HCT116 (cell line): ENCODE results near the gene NUP54. TPM values are rescaled to one million over a fixed set of nuclear protein-coding genes. Genes with fewer than 3 reads are reported as not detected.

ENCODE experiments used
- ATAC-seq: fragments of 200-7000 bp; cut with Tn5 transposase; 2 replicates; pipeline ENCODE4 v1.9.1; 2020; ENCODE audit warnings: mild to moderate bottlenecking, moderate library complexity
- BruUV-seq: library from RNA; stranded (reverse); fragments of 400-500 nt; replicated peaks from 2 replicates; lab custom pipeline; 2021; lab: Mats Ljungman, UMichigan
- CTCF ChIA-PET: fragments of 300-600 bp; sonication (Branson Sonifier 250); formaldehyde crosslinking; loops from one replicate; lab custom pipeline; 2021; ENCODE audit warnings: antibody characterized with exemption; lab: Charles Lee
- POLR2A ChIA-PET: fragments of 300-600, 350-600 bp; sonication (Branson Sonifier 250); formaldehyde crosslinking; loops from one replicate; lab custom pipeline; 2021; ENCODE audit warnings: antibody characterized with exemption; lab: Charles Lee
- RAD21 ChIA-PET, 2 experiments: fragments of 300-600 bp; sonication (Branson Sonifier 250); formaldehyde crosslinking; loops; one replicate each; lab custom pipeline; 2023; ENCODE audit warnings: low total read pairs in 2 of 2; ENCODE audit not compliant: uncharacterized antibody in 2 of 2, unreplicated experiment in 2 of 2, low non-redundant PET in 1 of 2; lab: Charles Lee
- DNase-seq: peaks from one replicate; pipeline ENCODE4 v3.0.0-alpha.2; 2010; ENCODE audit warnings: low read depth, low spot score
- H2AFZ ChIP-seq: fragments of 200-600 bp; shearing (Covaris generic), sonication (generic); 2 replicates; pipeline ENCODE4 v1.6.1; 2017; ENCODE audit warnings: low read depth, mixed run types, mixed read lengths, antibody characterized with exemption, low read length; ENCODE audit not compliant: poor library complexity, severe bottlenecking
- H3K27ac ChIP-seq: 2 replicates; pipeline ENCODE4 v1.5.1; 2012; ENCODE audit warnings: low read depth, low read length
- H3K27me3 ChIP-seq: fragments of 200-600 bp; sonication (generic); 2 replicates; pipeline ENCODE4 v1.6.1; 2016; ENCODE audit warnings: mixed run types, low read length, mixed read lengths; ENCODE audit not compliant: insufficient read depth
- H3K36me3 ChIP-seq, 2 experiments: fragments of 200-500 bp in 1 of 2; fragments of 200-600 bp in 1 of 2; sonication (Bioruptor generic) in 1 of 2; sonication (generic) in 1 of 2; 2 replicates each; pipeline versions ENCODE4 v1.5.1 to v1.6.1; 2014 to 2016; ENCODE audit warnings: low read length in 2 of 2, inconsistent platforms in 1 of 2, mixed read lengths in 1 of 2, mixed run types in 1 of 2; ENCODE audit not compliant: insufficient read depth in 2 of 2, control insufficient read depth in 1 of 2
- H3K4me1 ChIP-seq, 2 experiments: fragments of 200-600 bp in 1 of 2; sonication (generic) in 1 of 2; 2 replicates each; pipeline versions ENCODE4 v1.5.1 to v1.6.1; 2012 to 2017; ENCODE audit warnings: low read length in 2 of 2, inconsistent platforms in 1 of 2, mild to moderate bottlenecking in 1 of 2, mixed read lengths in 1 of 2, mixed run types in 1 of 2, moderate library complexity in 1 of 2; ENCODE audit not compliant: insufficient read depth in 2 of 2, control insufficient read depth in 1 of 2
- H3K4me2 ChIP-seq: fragments of 200-600 bp; sonication (generic); 2 replicates; pipeline ENCODE4 v1.6.1; 2017; ENCODE audit warnings: mixed run types, low read length, mixed read lengths
- H3K4me3 ChIP-seq, 2 experiments: fragments of 200-600 bp in 1 of 2; sonication (generic) in 1 of 2; replicated peaks in 1 of 2; 2 replicates each; pipeline ENCODE4 v1.5.1; 2011 to 2016; ENCODE audit warnings: low read length in 2 of 2, control low read depth in 1 of 2, low read depth in 1 of 2, mild to moderate bottlenecking in 1 of 2, mixed read lengths in 1 of 2, mixed run types in 1 of 2
- H3K79me2 ChIP-seq: fragments of 200-600 bp; sonication (generic); 2 replicates; pipeline ENCODE4 v1.6.1; 2017; ENCODE audit warnings: mild to moderate bottlenecking, mixed run types, low read length, moderate library complexity, mixed read lengths; ENCODE audit not compliant: insufficient read depth
- H3K9ac ChIP-seq: fragments of 200-600 bp; sonication (generic); 2 replicates; pipeline ENCODE4 v1.6.1; 2016; ENCODE audit warnings: low read length, mixed read lengths
- H3K9me2 ChIP-seq: fragments of 200-600 bp; sonication (generic), shearing (Covaris generic); 2 replicates; pipeline ENCODE4 v1.6.1; 2017; ENCODE audit warnings: mixed run types, mild to moderate bottlenecking, moderate library complexity; ENCODE audit not compliant: insufficient read depth
- H3K9me3 ChIP-seq, 2 experiments: fragments of 200-500 bp in 1 of 2; fragments of 200-600 bp in 1 of 2; sonication (Bioruptor generic) in 1 of 2; sonication (generic) in 1 of 2; 2 replicates each; pipeline ENCODE4 v1.6.1; 2014 to 2017; ENCODE audit warnings: low read length in 2 of 2, mixed read lengths in 2 of 2, inconsistent platforms in 1 of 2, low read depth in 1 of 2, mild to moderate bottlenecking in 1 of 2, mixed run types in 1 of 2, moderate library complexity in 1 of 2; ENCODE audit not compliant: control insufficient read depth in 1 of 2, insufficient read depth in 1 of 2
- H4K20me1 ChIP-seq: fragments of 200-600 bp; sonication (generic), shearing (Covaris generic); 2 replicates; pipeline ENCODE4 v1.6.1; 2017; ENCODE audit warnings: mixed run types, mild to moderate bottlenecking, moderate library complexity; ENCODE audit not compliant: insufficient read depth
- CTCF ChIP-seq, 3 experiments: fragments of 200-600 bp in 1 of 3; sonication (generic) in 1 of 3; IDR thresholded peaks in 2 of 3; conservative IDR thresholded peaks in 1 of 3; 2 replicates each; pipeline ENCODE4 v1.5.1; 2012 to 2017; ENCODE audit warnings: low read depth in 2 of 3, low read length in 2 of 3, antibody characterized with exemption in 1 of 3, borderline replicate concordance in 1 of 3, control low read depth in 1 of 3, mild to moderate bottlenecking in 1 of 3, mixed read lengths in 1 of 3, mixed run types in 1 of 3, moderate library complexity in 1 of 3; ENCODE audit not compliant: insufficient read depth in 1 of 3
- EGR1 ChIP-seq: IDR thresholded peaks from 2 replicates; pipeline ENCODE4 v1.6.1; 2012; ENCODE audit warnings: low read depth
- ELF1 ChIP-seq: IDR thresholded peaks from 2 replicates; pipeline ENCODE4 v1.6.1; 2012; ENCODE audit warnings: low read depth, borderline replicate concordance
- EZH2 ChIP-seq: fragments of 200-600 bp; sonication (generic); IDR thresholded peaks from 2 replicates; pipeline ENCODE4 v1.6.1; 2017; ENCODE audit warnings: antibody characterized with exemption, mixed run types
- EZH2phosphoT487 ChIP-seq: fragments of 200-600 bp; IDR thresholded peaks from 2 replicates; pipeline ENCODE4 v1.6.1; 2018; ENCODE audit warnings: antibody characterized with exemption, borderline replicate concordance
- FOSL1 ChIP-seq: IDR thresholded peaks from 2 replicates; pipeline ENCODE4 v1.6.1; 2012; ENCODE audit warnings: low read depth
- JUND ChIP-seq: IDR thresholded peaks from 2 replicates; pipeline ENCODE4 v1.6.1; 2012
- MAX ChIP-seq: IDR thresholded peaks from 2 replicates; pipeline ENCODE4 v1.6.1; 2012
- POLR2A ChIP-seq: IDR thresholded peaks from 2 replicates; pipeline ENCODE4 v1.7.0; 2011; ENCODE audit warnings: borderline replicate concordance; ENCODE audit not compliant: insufficient read depth, insufficient read length; ENCODE audit errors: extremely low read depth
- POLR2AphosphoS5 ChIP-seq: IDR thresholded peaks from 2 replicates; pipeline ENCODE4 v1.6.1; 2011; ENCODE audit warnings: mild to moderate bottlenecking, low read depth, low read length, moderate library complexity
- REST ChIP-seq: IDR thresholded peaks from 2 replicates; pipeline ENCODE4 v1.6.1; 2012; ENCODE audit warnings: low read depth
- SP1 ChIP-seq: IDR thresholded peaks from 2 replicates; pipeline ENCODE4 v1.6.1; 2012; ENCODE audit warnings: low read depth
- SRF ChIP-seq: IDR thresholded peaks from 2 replicates; pipeline ENCODE4 v1.6.1; 2012; ENCODE audit warnings: low read depth
- YY1 ChIP-seq: IDR thresholded peaks from 2 replicates; pipeline ENCODE4 v1.6.1; 2011; ENCODE audit warnings: low read length, low read depth, moderate library complexity, mild to moderate bottlenecking; ENCODE audit not compliant: insufficient replicate concordance; ENCODE audit errors: extremely low read depth
- ZBTB33 ChIP-seq: IDR thresholded peaks from 2 replicates; pipeline ENCODE4 v1.6.1; 2011; ENCODE audit warnings: mild to moderate bottlenecking, low read length, moderate library complexity; ENCODE audit not compliant: insufficient replicate concordance; ENCODE audit errors: extremely low read depth
- ZFX ChIP-seq: fragments of 450-650 bp; IDR thresholded peaks from 2 replicates; pipeline ENCODE4 v1.6.1; 2017
- ZNF274 ChIP-seq: fragments of 200-500 bp; sonication (Bioruptor generic); IDR thresholded peaks from 2 replicates; pipeline ENCODE4 v1.6.1; 2014; ENCODE audit warnings: mild to moderate bottlenecking, low read depth, low read length, inconsistent platforms
- intact Hi-C: fragments of 100-400 bp; cut with micrococcal nuclease; formaldehyde crosslinking; loops from 2 replicates; pipeline ENCODE4 v1.10.0; 2022
- total RNA-seq: library from RNA; stranded (reverse); gene quantifications from one replicate; pipeline ENCODE4 v1.2.1, GENCODE V29; 2021; ENCODE audit not compliant: unreplicated experiment

The NUP54 gene
- total RNA-seq, 1 experiment from 2014 or later: 53.9 TPM

- H3K4me1 ChIP-seq: peaks cover 3 to 11% of the 10 kb centered on the region in 2 experiments; a peak in 3 of 4 replicates
- H3K9me2 ChIP-seq: no peaks in the 10 kb centered on the region
- H3K79me2 ChIP-seq: no peaks in the 10 kb centered on the region
- H4K20me1 ChIP-seq: no peaks in the 10 kb centered on the region
- ChIA-PET CTCF (interaction anchor here (0.6 to 1.7 kb wide), 2 partner anchors 95 to 175 kb away, joined by 4 to 6 read pairs; no protein-coding TSS in a partner anchor), POLR2A (interaction anchor here (0.6 kb wide), 1 partner anchor 18 kb away, joined by 3 read pairs; no protein-coding TSS in a partner anchor), RAD21 (no interaction called here)
- no TSS peak for BruUV-seq
- H2AFZ ChIP-seq: no peak overlapping the region
- no peak for ATAC-seq
- TF ChIP-seq ZNF274 (no peak), ZFX (no peak), EGR1 (no peak), SP1 (no peak), REST (no peak), ELF1 (no peak), JUND (no peak), POLR2AphosphoS5 (no peak), ZBTB33 (no peak), POLR2A (no peak), MAX (no peak), EZH2phosphoT487 (no peak), YY1 (no peak), EZH2 (no peak), SRF (no peak), CTCF (IDR thresholded peaks at IDR 0.05 in 2 of 3, conservative IDR thresholded peaks at IDR 0.05 in 1 of 3; ENCODE audit: borderline replicate concordance in 1 of 3, insufficient read depth in 1 of 3, low read depth in 2 of 3, low read length in 2 of 3) (no peak), FOSL1 (no peak)
- H3K9me3 ChIP-seq: no peaks in the 10 kb centered on the region
- H3K4me2 ChIP-seq: no peak overlapping the region
- no peak overlapping the region for H3K27ac ChIP-seq
- DNase-seq: no peak
- intact Hi-C loops: no loop called here
- no peaks in the 10 kb centered on the region for H3K36me3 ChIP-seq
- no peak overlapping the region for H3K4me3 ChIP-seq
- no peaks in the 10 kb centered on the region for H3K27me3 ChIP-seq
- no peak overlapping the region for H3K9ac ChIP-seq
These were observed 57.1 kb downstream of the NUP54 start for GRCh38 chr4:76091052-76091451.
